PFSK-1 (cell line): ENCODE results near the gene RPL23.

ENCODE experiments used
- FOXP2 ChIP-seq: optimal IDR thresholded peaks from 2 replicates; pipeline ENCODE3; 2011; ENCODE audit warnings: borderline replicate concordance, control low read depth, inconsistent platforms; ENCODE audit not compliant: insufficient read depth; ENCODE audit errors: extremely low read length, extremely low read depth
- POLR2AphosphoS5 ChIP-seq: IDR thresholded peaks from 2 replicates; pipeline ENCODE4 v1.6.1; 2012; ENCODE audit warnings: low read depth, mild to moderate bottlenecking, control low read depth, low read length, moderate library complexity
- SIN3A ChIP-seq: IDR thresholded peaks from 2 replicates; pipeline ENCODE4 v1.6.1; 2012; ENCODE audit warnings: mild to moderate bottlenecking, low read length, moderate library complexity, borderline replicate concordance; ENCODE audit not compliant: insufficient read depth
- TAF1 ChIP-seq: IDR thresholded peaks from 2 replicates; pipeline ENCODE4 v1.6.1; 2012; ENCODE audit warnings: low read length, control low read depth, borderline replicate concordance; ENCODE audit not compliant: insufficient read depth
- TF ChIP-seq, protein P1 (sequence below), 2 experiments: IDR thresholded peaks; 2 replicates each; pipeline versions ENCODE4 v1.6.1 to v1.8.0; 2011 to 2012; ENCODE audit warnings: low read depth in 2 of 2, low read length in 2 of 2, control low read depth in 1 of 2, inconsistent platforms in 1 of 2, mild to moderate bottlenecking in 1 of 2, moderate library complexity in 1 of 2; ENCODE audit not compliant: insufficient read depth in 1 of 2

RPL23 gene

DNA sequence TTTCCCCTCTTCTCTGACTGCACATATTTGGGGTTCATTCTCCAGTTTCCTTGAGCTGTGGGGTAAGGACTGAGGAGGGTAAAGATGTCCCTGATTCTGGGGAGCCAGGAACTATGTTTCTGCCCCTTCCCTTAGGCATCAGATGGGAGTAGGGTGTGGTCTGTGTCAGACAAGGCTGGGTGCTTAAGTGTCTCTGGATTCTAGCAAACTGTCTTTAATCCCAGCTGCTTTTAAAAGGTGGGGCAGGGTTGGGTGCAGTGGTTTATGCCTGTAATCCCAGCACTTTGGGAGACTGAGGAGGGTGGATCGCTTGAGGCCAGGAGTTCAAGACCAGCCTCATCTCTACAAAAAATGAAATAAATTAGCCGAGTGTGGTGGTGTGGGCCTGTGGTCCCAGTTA is 29.3 kb upstream of the RPL23 start:
- TF ChIP-seq FOXP2, result no peak
- TF ChIP-seq TAF1, result no peak
- TF ChIP-seq, protein P1, sequence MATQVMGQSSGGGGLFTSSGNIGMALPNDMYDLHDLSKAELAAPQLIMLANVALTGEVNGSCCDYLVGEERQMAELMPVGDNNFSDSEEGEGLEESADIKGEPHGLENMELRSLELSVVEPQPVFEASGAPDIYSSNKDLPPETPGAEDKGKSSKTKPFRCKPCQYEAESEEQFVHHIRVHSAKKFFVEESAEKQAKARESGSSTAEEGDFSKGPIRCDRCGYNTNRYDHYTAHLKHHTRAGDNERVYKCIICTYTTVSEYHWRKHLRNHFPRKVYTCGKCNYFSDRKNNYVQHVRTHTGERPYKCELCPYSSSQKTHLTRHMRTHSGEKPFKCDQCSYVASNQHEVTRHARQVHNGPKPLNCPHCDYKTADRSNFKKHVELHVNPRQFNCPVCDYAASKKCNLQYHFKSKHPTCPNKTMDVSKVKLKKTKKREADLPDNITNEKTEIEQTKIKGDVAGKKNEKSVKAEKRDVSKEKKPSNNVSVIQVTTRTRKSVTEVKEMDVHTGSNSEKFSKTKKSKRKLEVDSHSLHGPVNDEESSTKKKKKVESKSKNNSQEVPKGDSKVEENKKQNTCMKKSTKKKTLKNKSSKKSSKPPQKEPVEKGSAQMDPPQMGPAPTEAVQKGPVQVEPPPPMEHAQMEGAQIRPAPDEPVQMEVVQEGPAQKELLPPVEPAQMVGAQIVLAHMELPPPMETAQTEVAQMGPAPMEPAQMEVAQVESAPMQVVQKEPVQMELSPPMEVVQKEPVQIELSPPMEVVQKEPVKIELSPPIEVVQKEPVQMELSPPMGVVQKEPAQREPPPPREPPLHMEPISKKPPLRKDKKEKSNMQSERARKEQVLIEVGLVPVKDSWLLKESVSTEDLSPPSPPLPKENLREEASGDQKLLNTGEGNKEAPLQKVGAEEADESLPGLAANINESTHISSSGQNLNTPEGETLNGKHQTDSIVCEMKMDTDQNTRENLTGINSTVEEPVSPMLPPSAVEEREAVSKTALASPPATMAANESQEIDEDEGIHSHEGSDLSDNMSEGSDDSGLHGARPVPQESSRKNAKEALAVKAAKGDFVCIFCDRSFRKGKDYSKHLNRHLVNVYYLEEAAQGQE (IDR thresholded peaks at IDR 0.05; ENCODE audit: insufficient read depth in 1 of 2, low read depth in 2 of 2, low read length in 2 of 2), result no peak
- TF ChIP-seq SIN3A, result no peak

DNA sequence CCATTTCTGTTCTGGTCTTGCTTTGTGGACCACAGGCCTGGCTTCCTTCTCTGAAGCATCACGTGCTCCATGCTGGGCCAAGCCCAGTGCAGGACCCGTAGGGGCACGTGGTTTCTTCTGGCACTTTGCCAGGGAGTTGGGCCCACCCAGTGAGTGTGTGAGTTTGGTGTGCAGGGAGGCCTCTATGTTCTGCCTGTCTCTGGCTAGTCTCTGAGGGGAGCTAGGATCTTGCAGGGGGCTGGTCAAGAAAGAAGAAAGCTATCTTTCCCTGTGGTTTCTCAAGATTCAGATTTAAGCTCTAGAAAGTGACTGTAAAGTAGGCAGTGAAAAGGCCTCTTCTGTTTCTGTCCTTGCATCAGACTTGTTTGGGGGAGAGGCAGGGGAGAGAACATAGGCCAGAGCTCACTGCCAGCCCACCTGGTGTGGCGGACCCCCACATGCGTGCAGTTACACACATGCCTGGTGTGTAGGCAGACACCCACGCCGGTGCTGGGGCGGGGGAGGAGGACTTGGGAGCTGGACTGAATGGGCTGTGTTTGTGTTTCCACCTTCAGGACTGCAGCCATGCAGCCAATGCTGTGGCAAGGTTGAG is 28.2 kb upstream of the RPL23 start:
- TF ChIP-seq, protein P1 (IDR thresholded peaks at IDR 0.05; ENCODE audit: insufficient read depth in 1 of 2, low read depth in 2 of 2, low read length in 2 of 2), result 0 out of 4 replicates have a peak, but pooled peaks of 1 of the 2 experiments have one; percentile 6
- TF ChIP-seq TAF1 (no peak), FOXP2 (no peak), POLR2AphosphoS5 (no peak), SIN3A (0 out of 2 replicates have a peak, but pooled peaks have one; percentile 42)

DNA sequence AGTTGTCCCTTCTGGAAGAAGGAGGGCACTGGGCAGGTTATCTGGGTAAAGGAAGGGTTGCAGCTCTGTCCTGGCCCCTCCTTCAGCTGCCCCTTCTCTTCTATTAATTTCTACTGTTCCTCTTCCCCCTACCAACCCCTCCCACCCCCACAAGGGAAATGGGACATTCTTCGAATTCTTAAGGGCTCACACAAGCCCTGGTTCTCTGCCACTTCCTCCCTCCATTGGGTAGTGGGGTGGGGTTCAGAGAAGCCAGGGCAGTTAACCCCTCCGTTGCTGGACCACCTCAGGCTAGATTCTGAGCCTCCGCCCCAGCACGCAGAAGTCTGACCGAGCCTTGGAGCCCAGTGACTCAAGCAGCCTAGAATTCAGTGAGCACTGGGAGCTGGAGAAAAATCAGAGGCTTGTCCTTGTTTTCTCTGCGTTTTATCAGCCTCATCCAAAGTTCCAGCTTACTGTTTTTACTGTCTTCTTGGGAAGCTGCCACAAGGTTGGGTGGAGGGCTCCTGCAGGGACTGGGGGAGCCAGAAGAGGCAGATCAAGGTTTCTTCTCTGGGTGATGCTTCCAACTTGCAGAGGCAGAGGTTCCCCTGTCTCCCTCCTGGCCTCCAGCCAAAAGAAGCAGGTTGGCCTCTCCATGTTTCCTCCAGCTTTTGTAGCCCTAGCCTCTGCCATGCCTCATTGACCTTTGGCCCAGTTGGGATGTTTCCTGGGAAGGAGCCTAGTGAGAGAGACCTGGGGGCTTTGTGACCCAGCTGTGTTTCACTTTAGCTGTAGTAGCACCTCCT is 26.6 kb upstream of the RPL23 start:
- TF ChIP-seq SIN3A (peak; percentile 30; the same call in 1 of the 2 replicates), FOXP2 (no peak), TAF1 (no peak), POLR2AphosphoS5 (no peak)
- TF ChIP-seq, protein P1 (IDR thresholded peaks at IDR 0.05; ENCODE audit: insufficient read depth in 1 of 2, low read depth in 2 of 2, low read length in 2 of 2), result peak in 1 of 2 experiments; percentile 9; a peak in 1 of 4 replicates

DNA sequence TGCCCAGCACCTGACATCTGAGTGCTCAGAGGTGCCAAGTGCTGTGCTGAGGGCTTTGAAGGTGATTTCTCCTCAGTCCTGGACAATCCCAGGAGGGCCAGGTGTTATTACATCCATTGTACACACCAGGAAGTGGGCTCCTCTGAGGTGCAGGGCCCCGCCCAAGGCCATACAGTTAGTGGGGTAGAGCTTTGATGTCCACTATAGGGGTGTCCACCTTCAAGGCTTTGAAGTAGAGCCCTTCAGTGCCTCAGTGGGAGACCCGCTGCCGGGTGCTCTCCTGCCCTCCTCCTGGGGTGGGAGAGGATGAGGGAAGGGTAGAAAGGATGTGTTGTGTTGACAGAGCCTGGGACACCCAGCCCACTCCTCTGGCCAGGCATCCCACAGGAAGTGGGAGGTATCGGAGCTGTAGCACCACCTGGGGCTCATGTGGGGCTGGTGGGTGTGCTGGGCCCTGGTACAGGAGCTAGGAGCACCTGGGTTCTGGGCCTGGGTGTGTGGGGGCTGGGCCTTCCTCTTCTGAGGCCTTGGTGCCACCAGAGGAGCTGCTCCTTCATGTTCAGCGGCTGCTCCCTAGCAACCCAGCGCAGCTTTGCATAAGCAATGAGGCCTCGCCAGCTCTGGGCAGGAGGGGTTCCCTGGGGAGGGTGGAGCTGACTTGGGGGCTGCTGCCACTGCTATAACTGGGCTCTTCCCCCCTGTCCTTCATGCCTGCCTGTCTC is 23.8 kb upstream of the RPL23 start:
- no peak for TF ChIP-seq SIN3A
- TF ChIP-seq POLR2AphosphoS5, result no peak
- TF ChIP-seq, protein P1 (IDR thresholded peaks at IDR 0.05; ENCODE audit: insufficient read depth in 1 of 2, low read depth in 2 of 2, low read length in 2 of 2), result no peak
- TF ChIP-seq FOXP2, result no peak
- TF ChIP-seq TAF1, result no peak
